ENCODE results near the gene HNRNPM.

Gene HNRNPM

DNA sequence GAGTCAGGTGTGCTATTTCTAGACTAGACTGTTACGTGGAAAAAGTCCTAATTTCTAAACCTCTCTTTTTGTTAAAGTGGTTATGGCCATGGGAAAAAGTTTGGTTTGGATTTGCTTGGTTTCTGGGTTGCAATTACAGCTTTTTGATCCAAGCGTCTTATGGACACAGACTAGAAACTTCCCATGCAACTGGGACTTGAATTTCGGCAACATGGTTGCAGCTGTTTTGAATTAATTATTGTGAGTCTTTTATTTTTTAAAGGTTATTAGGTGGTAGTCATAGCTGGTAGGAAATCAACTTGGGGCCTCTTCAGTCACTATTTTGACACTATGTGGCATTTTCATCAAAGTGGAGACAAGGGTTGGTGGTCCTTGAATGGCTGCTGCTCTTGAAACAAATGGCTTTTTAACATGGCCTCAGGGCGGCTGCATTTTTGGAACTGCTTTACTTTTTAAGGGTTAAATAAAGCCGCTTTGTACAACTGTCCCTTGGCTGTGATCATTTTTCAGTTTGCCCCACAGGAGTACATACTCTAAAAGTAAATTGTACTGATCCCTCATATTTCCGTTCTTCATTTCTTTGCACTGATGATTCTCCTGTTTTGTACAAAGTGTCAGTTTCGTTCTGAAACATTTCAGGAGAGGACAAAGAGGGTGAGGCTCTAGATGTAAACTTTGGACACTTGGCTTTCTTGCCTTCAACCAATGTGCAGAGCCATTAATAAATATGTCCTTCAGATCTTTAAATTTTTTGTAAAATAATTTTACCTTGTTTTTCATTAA is 15.9 kb downstream of the HNRNPM start:
- peak; percentile 41 for DNase-seq (ENCODE audit: low read depth)

DNA sequence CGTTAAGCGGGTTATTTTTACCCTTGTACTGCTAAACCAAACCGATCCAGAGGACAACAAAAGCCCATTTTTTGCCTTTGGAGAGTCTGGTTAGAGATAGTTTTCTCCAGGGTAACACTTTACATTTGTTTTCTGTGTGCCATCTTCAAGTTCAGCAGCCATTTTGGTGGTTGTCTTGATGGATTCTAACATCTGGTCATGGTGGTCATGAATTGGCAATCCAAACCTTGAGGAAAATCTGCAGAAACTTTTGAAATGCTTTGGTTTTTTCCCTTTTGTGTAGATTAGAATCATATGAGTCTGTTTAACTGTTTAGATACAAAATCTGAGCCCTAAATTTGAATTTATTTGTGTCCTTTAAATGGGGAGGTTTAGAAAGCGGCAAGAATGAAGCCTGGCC is 16.6 kb downstream of the HNRNPM start:
- DNase-seq (ENCODE audit: low read depth) = no peak

DNA sequence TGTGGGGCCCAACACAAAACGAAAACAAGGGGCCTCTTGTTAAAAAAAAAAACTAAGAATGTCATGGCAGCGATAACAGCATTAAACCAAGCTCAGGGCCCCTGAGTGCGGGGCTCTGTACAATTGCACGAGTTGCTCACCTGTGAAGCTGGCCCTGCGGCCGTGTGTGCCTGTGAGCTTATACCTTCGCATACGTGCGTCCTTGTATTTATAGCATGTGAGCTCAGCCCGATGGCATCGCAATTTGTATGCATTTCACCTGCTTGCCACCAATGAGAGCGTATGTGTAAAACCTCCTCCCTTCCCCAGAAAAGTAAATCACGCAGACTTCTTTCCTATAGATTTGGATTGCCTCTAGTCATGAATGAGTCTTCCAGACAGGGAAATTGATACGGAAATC is 17.1 kb downstream of the HNRNPM start:
- DNase-seq (ENCODE audit: low read depth) = no peak

DNA sequence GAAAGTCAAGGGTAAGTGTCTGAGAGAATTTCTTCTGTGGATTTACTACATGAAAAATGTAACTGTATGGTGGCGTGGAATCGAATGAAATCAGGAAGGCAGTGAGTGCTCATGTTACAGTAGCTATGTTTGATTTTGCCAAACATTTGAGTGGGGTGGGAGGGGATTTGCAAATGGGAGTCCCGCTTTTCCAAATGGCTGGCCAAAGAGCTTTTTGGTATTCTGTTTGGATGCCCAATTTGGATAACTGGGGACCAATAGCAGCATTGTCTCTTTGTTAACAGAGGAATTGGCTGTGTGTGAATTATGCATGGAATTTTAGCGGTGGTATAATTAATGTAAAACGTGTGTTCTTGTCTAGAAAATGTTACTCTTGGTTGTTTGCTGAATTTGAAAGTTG is 17.8 kb downstream of the HNRNPM start:
- DNase-seq (ENCODE audit: low read depth) = no peak

DNA sequence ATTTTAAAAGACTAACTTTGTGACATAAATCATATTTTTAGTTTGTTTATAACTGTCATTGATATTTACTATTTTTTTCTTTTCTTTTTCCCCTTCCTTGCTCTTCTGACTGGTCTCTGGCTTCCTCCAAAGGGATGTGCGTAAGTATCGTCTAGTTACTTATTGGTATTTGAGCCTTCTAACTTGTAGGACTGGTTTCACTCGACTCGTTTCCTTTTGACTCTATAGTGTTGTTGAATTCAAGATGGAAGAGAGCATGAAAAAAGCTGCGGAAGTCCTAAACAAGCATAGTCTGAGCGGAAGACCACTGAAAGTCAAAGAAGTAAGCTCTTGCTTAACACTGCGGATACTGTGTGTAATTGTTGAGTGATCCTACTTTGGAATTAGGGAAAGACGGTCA is 18.6 kb downstream of the HNRNPM start:
- DNase-seq (ENCODE audit: low read depth) = no peak

DNA sequence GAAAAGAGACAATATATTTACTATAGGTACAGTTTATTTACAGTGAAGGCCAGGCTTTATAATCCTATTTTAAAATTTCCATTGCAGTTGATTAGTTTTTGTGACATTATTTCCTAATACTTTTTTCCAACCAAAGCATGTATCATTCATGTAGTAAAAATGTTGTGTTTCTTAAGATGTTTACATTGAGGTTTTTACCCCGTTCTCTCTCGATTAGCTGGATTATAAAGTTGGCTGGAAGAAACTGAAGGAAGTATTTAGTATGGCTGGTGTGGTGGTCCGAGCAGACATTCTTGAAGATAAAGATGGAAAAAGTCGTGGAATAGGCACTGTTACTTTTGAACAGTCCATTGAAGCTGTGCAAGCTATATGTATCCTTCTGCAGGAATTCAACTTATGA is 21.2 kb downstream of the HNRNPM start:
- DNase-seq (ENCODE audit: low read depth) = peak; percentile 34

DNA sequence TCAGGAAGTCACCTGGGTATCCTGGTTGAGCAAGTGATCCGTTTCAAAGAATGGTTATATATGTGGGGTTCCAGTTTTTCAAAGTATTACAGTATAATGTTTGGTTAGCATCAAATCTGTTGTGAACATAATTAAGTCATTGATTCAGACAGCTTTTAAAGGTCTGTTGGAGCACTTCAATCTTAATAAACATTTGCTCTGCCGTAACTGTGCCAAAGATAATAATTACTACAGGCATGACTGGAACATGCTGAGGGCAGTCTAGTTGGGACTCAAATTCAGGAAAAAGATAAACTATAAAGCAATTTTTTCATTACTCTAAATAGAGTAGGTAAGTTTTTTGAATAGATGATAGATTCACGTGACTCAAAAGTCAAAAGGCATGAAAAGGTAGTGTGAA is 23.3 kb downstream of the HNRNPM start:
- no peak for DNase-seq (ENCODE audit: low read depth)

DNA sequence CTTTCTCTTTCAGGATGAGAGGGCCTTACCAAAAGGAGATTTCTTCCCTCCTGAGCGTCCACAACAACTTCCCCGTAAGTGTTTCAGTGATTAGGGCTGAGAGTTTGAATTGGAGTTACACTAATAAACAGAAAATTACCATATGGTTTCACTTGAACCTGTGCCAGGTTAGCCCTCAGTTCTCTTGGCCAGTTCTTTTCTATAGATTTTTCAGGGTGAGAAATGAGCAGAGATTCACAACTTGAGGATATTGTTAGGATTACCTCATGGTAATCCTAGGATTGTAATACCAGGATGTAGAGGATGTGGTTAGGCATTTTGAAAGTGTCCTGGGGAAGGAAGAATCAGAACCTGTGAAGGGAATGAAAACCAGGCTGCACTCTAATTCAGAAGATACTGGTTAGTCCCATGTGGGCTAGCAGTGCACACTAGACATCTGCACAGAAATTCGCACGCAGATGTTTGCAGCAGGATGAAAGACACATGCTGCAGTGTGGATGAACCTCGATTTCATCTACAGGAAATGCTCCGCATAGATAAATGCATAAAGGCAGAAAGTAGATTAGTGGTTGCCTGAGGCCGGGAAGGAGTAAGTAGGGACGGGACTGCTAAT is 24.1 kb downstream of the HNRNPM start:
- DNase-seq (ENCODE audit: low read depth) = peak; percentile 49

DNA sequence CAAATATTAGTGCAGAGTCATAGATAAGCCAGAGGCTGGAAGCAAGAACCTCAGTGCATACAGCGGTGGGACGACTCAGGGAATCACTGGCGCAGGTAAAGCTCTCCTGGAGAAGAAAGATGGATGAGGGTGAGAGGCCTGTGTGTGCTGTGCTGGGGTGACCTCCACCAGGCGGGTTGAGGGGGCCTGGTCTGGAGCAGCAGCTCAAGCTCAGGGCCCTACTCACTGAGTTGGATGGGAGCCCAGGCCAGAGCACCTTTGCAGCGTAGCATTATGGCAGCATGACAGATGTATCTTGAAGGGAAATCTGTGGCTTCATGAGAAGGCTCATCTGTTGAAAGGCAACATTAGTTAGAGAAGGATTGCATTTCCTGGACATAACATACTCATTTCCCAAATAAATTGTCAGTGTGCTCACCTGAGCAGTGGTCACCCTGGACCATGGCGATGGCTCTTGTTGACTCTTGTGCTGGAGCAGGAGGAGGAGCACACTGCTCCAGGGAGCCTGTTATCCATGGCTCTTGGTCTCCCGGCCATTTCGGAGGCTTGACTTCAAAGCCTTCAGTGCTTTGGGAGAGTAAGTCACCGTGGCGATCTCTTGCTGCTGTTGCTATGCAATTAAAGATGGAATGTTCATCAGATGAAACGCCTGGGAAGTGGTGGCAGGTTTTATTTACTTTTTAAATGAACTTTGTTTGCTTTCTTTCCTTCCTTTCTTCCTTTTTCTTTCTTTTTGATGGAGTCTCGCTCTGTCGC is 25.0 kb downstream of the HNRNPM start:
- DNase-seq (ENCODE audit: low read depth) = no peak

DNA sequence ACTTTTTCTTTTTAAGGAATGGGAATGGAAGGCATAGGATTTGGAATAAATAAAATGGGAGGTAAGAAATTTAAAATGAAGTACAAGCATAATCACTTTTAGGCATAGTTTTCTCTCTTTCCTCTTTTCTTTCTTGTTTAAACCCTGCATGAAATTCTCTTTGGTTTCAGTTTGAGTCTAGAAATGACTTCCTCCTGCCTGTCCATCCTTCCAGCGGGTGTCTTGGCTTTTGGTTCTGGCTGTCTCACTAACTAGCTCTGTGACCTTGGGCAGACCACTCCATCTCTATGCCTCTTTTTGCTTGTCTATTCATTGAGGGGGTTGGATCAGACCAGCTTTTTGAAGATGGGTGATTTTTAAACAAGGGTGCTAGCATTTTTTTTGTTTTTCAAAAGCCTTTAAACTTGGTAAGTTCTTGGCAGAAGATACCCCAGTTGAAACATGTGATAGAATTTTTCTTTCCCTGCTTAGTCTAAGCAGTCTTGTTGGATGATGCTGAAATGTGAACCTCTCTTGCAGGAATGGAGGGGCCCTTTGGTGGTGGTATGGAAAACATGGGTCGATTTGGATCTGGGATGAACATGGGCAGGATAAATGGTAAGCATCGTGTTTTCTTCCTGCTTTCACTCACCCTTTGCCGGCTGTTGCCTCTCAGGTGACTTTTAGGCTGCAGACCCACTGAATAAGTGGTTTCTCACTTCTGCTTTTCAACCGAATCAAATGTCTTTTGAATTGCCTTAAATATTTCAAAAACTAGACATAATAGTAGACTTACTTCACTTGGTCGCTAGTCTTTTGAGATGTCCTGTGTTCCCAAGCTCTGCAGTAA is 29.1 kb downstream of the HNRNPM start:
- DNase-seq (ENCODE audit: low read depth) = no peak

DNA sequence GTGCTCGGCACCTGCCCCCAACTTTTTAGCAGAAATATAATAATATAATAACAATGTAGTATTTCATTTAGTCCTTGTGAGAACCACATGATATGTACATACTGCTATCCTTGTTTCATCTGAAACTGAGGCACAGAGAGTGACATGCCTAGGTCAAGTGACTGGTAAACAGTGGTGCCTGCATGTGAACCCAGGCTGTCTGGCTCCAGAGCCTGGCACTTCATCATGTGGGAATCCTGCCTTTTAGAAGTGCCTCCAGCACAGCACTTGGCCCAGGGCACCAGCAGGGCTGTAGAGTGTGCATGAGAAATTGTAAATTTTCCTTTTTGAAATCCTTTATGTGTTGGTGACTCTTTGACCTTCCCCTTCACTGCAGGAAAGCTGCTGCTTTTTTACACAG is 30.2 kb downstream of the HNRNPM start:
- DNase-seq (ENCODE audit: low read depth) = no peak

DNA sequence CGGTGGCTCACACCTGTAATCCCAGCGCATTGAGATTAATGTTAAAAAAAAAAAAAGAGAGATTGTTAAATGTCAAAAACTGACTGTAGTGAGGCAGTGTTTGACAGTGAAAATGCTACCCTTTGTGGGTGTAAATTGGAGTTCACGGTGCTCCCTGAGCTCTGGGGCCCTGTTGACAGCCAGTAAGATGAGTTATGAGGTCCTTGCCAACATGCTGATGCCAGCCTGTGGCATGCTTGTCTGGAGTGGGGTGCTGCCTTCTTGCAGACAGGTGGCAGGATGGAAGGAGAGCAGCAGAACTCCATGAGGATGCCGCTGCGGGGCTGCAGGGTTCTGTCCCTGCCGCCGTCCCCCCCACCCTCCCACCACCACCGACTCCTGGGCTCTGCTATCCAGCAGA is 31.7 kb downstream of the HNRNPM start:
- DNase-seq (ENCODE audit: low read depth) = no peak

DNA sequence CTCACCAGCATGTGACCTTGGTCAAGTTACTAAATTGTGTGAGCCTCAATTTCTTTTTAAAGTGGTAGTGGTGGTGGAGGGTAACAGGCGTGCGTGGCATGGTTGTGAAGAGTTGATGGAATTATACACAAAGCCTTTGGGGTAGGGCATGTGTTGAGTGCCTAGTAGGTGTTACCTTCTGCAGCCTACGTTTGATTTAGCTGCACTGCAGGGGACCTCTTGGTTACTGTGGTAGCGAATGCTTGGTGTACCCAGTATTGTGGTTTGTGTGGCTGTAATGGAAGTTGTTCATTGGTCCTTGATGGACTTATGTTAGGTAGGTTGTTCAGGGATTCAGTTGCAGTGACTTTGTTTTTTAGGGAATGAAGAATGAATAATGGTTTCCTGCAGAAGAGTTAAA is 33.1 kb downstream of the HNRNPM start:
- no peak for DNase-seq (ENCODE audit: low read depth)

DNA sequence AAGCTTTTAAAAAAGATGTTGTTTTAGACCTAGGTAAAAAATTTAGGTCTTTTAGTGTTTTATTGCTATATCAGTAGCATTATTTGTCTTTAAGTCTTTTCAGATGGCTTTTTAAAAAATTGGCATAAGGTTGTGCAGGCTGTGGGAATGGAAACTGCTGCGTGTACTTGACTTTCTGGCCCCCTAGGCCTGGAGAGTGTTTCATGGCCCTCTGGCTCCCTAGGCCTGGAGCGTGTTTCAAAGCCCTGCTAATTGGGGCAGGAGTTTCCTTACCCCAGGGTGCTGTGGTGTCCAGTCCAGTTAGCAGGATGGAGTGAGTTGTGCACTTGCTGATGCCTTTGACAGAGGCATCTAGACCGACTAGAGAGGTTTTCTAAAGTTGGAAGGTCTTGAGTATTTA is 33.8 kb downstream of the HNRNPM start:
- no peak for DNase-seq (ENCODE audit: low read depth)

DNA sequence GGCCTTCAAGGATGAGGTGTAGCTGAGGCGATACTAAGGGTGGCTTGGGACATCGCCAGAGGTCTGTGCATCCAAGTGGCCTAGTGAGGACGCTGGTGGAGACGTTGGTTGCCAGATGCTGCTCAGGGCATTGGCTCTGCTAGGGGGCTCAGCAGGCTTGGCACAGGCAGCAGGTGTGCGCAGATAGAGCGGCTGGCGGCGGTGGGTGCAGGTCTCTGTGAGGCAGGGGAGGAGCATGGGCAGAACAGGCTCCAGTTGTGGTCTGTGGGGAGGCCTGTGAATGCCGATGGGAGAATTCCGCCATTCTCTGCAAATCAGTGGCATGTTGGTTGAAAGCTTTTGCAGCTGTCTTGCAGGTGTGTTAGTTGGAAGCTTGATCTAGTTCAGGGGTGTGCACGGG is 36.4 kb downstream of the HNRNPM start:
- DNase-seq (ENCODE audit: low read depth) = no peak

DNA sequence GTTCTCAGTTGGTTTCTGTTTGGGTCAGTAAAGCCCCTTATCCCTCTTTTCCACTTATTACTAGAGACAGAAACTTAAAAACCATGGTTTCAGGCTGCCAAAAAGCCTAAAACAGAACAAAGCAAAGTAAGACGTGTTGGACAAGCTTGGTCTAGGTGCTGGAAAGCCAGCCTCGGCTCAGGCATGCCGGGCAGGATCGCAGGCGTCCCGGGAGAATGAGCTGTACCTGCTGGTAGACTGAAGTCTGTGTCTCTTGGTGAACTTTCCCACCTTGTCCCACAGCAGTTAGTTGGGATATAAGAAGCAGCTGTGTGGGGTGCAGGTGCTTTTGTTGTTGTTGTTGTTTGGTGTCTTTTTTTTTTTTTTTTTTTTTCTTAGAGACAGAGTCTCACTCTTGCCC is 36.8 kb downstream of the HNRNPM start:
- DNase-seq (ENCODE audit: low read depth) = no peak

DNA sequence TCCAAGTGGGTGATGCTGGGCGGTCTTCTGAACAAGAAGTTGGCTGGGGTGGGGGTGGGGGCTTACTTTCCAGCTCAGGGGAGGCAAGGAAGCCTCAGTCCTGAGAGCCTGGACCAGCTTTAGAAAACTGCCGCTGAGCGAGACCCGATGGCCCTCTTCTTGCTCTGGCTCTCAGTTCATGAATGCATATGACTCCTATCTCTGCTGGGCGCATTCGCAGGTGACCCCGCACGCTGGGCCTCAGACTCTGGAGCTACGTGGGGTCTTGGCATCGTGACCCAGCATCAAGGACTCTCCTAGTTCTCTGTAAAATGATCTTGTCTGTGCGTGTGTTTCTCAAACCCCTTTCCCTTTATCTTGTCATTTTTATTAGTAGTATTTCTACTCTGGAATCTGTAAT is 37.9 kb downstream of the HNRNPM start:
- DNase-seq (ENCODE audit: low read depth) = no peak

DNA sequence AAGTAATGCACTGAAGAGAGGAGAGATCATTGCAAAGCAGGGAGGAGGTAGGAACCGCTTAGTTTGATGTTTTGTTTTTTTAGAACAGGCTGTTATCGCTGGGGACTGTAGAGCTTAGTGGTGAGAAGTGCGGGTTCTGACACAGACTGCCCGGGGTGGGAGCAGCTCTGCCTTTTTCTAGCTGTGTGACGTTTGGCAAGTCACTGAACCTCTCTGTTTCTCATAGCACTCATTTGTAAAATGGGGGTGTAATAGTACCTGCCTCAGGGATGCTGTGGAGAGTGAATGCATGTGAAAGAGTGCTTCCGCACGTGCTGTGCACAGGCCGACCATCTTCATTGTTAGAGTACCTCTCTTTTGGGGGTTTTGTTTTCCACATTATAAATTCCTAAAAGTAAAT is 38.4 kb downstream of the HNRNPM start:
- no peak for DNase-seq (ENCODE audit: low read depth)

DNA sequence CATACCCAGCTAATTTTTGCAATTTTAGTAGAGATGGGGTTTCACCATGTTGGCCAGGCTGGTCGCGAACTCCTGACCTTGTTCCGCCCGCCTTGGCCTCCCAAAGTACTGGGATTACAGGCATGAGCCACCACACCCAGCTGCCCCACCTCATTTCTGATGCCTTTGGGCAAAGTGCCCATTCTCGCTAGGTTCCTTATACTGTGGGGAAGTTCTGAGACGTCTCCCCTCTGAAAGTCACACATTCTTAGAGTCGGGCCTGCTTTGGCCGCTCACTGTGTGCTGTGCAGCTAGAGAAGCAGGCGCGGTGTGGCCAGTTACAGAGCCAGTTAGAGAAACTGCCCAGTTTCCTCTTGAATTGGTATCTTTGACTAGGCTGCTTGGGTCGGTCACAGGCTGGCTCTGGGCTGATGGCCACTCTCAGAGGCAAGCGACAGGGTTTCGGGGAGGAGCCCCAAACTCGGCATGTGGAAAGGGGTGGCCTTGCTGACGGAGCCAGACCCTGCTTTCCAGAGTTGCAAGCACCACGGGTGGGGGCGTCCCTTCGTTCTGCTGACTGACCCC is 39.6 kb downstream of the HNRNPM start:
- no peak for DNase-seq (ENCODE audit: low read depth)

DNA sequence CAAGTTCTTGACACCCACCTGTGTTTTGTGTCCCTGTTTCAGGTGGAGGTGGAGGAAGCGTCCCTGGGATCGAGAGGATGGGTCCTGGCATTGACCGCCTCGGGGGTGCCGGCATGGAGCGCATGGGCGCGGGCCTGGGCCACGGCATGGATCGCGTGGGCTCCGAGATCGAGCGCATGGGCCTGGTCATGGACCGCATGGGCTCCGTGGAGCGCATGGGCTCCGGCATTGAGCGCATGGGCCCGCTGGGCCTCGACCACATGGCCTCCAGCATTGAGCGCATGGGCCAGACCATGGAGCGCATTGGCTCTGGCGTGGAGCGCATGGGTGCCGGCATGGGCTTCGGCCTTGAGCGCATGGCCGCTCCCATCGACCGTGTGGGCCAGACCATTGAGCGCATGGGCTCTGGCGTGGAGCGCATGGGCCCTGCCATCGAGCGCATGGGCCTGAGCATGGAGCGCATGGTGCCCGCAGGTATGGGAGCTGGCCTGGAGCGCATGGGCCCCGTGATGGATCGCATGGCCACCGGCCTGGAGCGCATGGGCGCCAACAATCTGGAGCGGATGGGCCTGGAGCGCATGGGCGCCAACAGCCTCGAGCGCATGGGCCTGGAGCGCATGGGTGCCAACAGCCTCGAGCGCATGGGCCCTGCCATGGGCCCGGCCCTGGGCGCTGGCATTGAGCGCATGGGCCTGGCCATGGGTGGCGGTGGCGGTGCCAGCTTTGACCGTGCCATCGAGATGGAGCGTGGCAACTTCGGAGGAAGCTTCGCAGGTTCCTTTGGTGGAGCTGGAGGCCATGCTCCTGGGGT is 41.0 kb downstream of the HNRNPM start:
- no peak for DNase-seq (ENCODE audit: low read depth)

DNA sequence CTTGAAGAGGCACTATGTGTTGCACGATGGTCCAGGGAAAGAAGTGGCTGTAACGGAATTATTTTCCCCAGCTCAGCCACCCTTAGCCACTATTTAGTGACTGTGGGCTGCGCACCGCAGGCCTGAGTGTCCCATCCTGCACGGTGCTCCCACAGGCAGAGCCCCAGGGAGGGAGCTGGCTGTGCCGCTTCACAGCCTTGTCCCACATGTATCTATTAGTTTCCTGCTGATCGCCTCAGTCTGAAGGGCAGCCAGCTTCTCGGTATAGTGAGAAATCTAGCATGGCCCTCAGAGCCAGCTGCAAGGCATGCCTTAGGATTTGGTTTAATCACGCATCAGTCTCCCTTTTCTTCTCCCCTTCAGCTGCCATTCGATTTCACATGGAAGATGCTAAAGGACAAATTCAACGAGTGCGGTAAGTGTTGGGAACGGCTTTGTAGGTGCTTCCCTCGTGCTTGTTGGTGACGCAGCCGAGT is 41.9 kb downstream of the HNRNPM start:
- DNase-seq (ENCODE audit: low read depth) = no peak

Measured in EH (cell line).